Subcutaneous abdominal adipose tissue (tissue), 5 donors: Measurements from ENCODE around the gene OR4D9.
A peak's percentile ranks its signal among the peaks of the same experiment; 100 is the strongest.
"Not testable (repeated sequence)": the region's sequence is repeated elsewhere in the genome, so short reads cannot be mapped to it uniquely, and the experiment has no call there.

Source experiments
- H3K27ac ChIP-seq: one replicate; pipeline ENCODE4 v1.7.0; 2013; ENCODE audit warnings: low read depth, mild to moderate bottlenecking, inconsistent platforms, low read length, moderate library complexity
- H3K27me3 ChIP-seq, 5 donors: one replicate each; pipeline ENCODE4 v1.7.0; 2013; ENCODE audit warnings: low read length in 5 of 5, inconsistent platforms in 1 of 5; ENCODE audit not compliant: control insufficient read depth in 5 of 5, insufficient read depth in 4 of 5
- H3K36me3 ChIP-seq, 5 donors: one replicate each; pipeline ENCODE4 v1.7.0; 2013; ENCODE audit warnings: low read length in 5 of 5; ENCODE audit not compliant: control insufficient read depth in 5 of 5, insufficient read depth in 5 of 5
- H3K4me1 ChIP-seq, 5 donors: one replicate each; pipeline ENCODE4 v1.7.0; 2013; ENCODE audit warnings: low read length in 5 of 5, mild to moderate bottlenecking in 3 of 5, moderate library complexity in 1 of 5; ENCODE audit not compliant: control insufficient read depth in 5 of 5, insufficient read depth in 5 of 5
- H3K4me3 ChIP-seq, 5 donors: one replicate each; pipeline ENCODE4 v1.7.0; 2013; ENCODE audit warnings: low read length in 5 of 5, low read depth in 1 of 5
- H3K9ac ChIP-seq, 5 donors: one replicate each; pipeline ENCODE4 v1.7.0; 2013; ENCODE audit warnings: low read length in 5 of 5, mild to moderate bottlenecking in 4 of 5, moderate library complexity in 3 of 5
- H3K9me3 ChIP-seq, 5 donors: one replicate each; pipeline ENCODE4 v1.7.0; 2013; ENCODE audit warnings: low read length in 5 of 5; ENCODE audit not compliant: control insufficient read depth in 5 of 5
- donor health status: healthy.
- donor health status: healthy.
- donor health status: healthy.
- donor health status: healthy.
- donor health status: healthy.

Gene OR4D9

GRCh38 chr11:59520741-59521140 is 9.4 kb downstream of the OR4D9 start:
- Histone ChIP-seq H3K27me3 (no peaks in the 10 kb centered on the region), H3K36me3 (no peaks in the 10 kb centered on the region), H3K9me3 (no peaks in the 10 kb centered on the region), H3K9ac (no peak overlapping the region), H3K4me3 (no peak overlapping the region), H3K27ac (no peak overlapping the region), H3K4me1 (no peaks in the 10 kb centered on the region)

- H3K9me3 ChIP-seq, result no peaks in the 10 kb centered on the region
- no peaks in the 10 kb centered on the region for H3K4me1 ChIP-seq
- H3K36me3 ChIP-seq, result no peaks in the 10 kb centered on the region
- no peaks in the 10 kb centered on the region for H3K27me3 ChIP-seq
- no peak overlapping the region for H3K9ac ChIP-seq
- H3K27ac ChIP-seq, result no peak overlapping the region
- no peak overlapping the region for H3K4me3 ChIP-seq
Measured at GRCh38 chr11:59523541-59523940, 12.2 kb downstream of the OR4D9 start.

GRCh38 chr11:59528711-59529110 is 17.4 kb downstream of the OR4D9 start:
- Histone ChIP-seq H3K9ac (no peak overlapping the region), H3K27ac (no peak overlapping the region), H3K4me3 (no peak overlapping the region), H3K4me1 (no peaks in the 10 kb centered on the region), H3K9me3 (no peaks in the 10 kb centered on the region), H3K27me3 (peaks cover 0 to 3% (median 0%) of the 10 kb centered on the region in 5 donors), H3K36me3 (no peaks in the 10 kb centered on the region)

GRCh38 chr11:59532620-59533019 is 21.3 kb downstream of the OR4D9 start:
- peaks cover 0 to 3% (median 1%) of the 10 kb centered on the region in 5 donors for H3K4me1 ChIP-seq
- H3K27me3 ChIP-seq, result peaks cover 0 to 3% (median 0%) of the 10 kb centered on the region in 5 donors
- H3K9ac ChIP-seq, result no peak overlapping the region

GRCh38 chr11:59534676-59535075 is 23.3 kb downstream of the OR4D9 start:
- Histone ChIP-seq H3K4me1 (peaks cover 0 to 7% (median 5%) of the 10 kb centered on the region in 5 donors), H3K9ac (peak overlapping the region in 1 of 5 donors; percentile 4), H3K27me3 (peaks cover 0 to 3% (median 0%) of the 10 kb centered on the region in 5 donors), H3K9me3 (no peaks in the 10 kb centered on the region), H3K36me3 (no peaks in the 10 kb centered on the region), H3K27ac (no peak overlapping the region), H3K4me3 (no peak overlapping the region)

More at GRCh38 chr11:59532620-59533019, 21.3 kb downstream of the OR4D9 start:
- Histone ChIP-seq H3K9me3 (no peaks in the 10 kb centered on the region), H3K4me3 (no peak overlapping the region), H3K36me3 (no peaks in the 10 kb centered on the region), H3K27ac (no peak overlapping the region)

- no peak overlapping the region for H3K9ac ChIP-seq
- H3K4me1 ChIP-seq, result peaks cover 0 to 6% (median 5%) of the 10 kb centered on the region in 5 donors
- no peak overlapping the region for H3K27ac ChIP-seq
- no peaks in the 10 kb centered on the region for H3K27me3 ChIP-seq
- H3K9me3 ChIP-seq, result no peaks in the 10 kb centered on the region
- H3K36me3 ChIP-seq, result no peaks in the 10 kb centered on the region
- no peak overlapping the region for H3K4me3 ChIP-seq
Measured at GRCh38 chr11:59542142-59542810, 30.9 kb downstream of the OR4D9 start.

- not testable (repeated sequence) for H3K4me3 ChIP-seq
Measured at GRCh38 chr11:59543713-59544112, 32.4 kb downstream of the OR4D9 start.

GRCh38 chr11:59544869-59545178 is 33.5 kb downstream of the OR4D9 start:
- Histone ChIP-seq H3K4me1 (peaks cover 0 to 5% (median 3%) of the 10 kb centered on the region in 5 donors), H3K27me3 (no peaks in the 10 kb centered on the region), H3K36me3 (no peaks in the 10 kb centered on the region), H3K4me3 (no peak overlapping the region), H3K9ac (no peak overlapping the region), H3K27ac (no peak overlapping the region), H3K9me3 (no peaks in the 10 kb centered on the region)

More at GRCh38 chr11:59543713-59544112, 32.4 kb downstream of the OR4D9 start:
- H3K27me3 ChIP-seq, H3K9me3 ChIP-seq, H3K9ac ChIP-seq, H3K36me3 ChIP-seq, H3K4me1 ChIP-seq, H3K27ac ChIP-seq: not testable (repeated sequence)

- Histone ChIP-seq H3K27me3 (no peaks in the 10 kb centered on the region), H3K9me3 (no peaks in the 10 kb centered on the region), H3K9ac (no peak overlapping the region), H3K4me1 (peaks cover under 1 to 8% (median 6%) of the 10 kb centered on the region in 5 donors), H3K4me3 (no peak overlapping the region), H3K27ac (no peak overlapping the region), H3K36me3 (no peaks in the 10 kb centered on the region)
Measured at GRCh38 chr11:59545179-59546020, 34.1 kb downstream of the OR4D9 start.

- H3K9me3 ChIP-seq, H3K27ac ChIP-seq: not testable (repeated sequence)
Measured at GRCh38 chr11:59547605-59548308, 36.4 kb downstream of the OR4D9 start.

More at GRCh38 chr11:59547605-59548308, 36.4 kb downstream of the OR4D9 start:
- H3K4me3 ChIP-seq, H3K36me3 ChIP-seq, H3K27me3 ChIP-seq, H3K9ac ChIP-seq: not testable (repeated sequence)
- H3K4me1 ChIP-seq, result peaks cover 3 to 18% (median 9%) of the 10 kb centered on the region in 5 donors
